ENCODE results near the gene MARCKSL1. TPM values are rescaled to one million over a fixed set of nuclear protein-coding genes. Genes with fewer than 3 reads are reported as not detected.

Gene MARCKSL1
- total and polyA plus RNA-seq, 2 of the 13 experiments (the other 11 are each of a cell fraction or from before 2014, with no cell fraction given), result 81.9 to 155 TPM

- in situ Hi-C loops (cut with HindIII; ENCODE audit: extremely low pct_ligation_motif_present, low pct_unique_long_range_greater_than_20kb) (no loop called here), intact Hi-C loops (cut with micrococcal nuclease; ENCODE audit: unreplicated experiment) (no loop called here)
- Histone ChIP-seq H3K4me1 (ENCODE audit: insufficient read depth, low read length) (no peaks in the 10 kb centered on the region), H3K9me3 (ENCODE audit: low read length) (no peaks in the 10 kb centered on the region), H3K9ac (ENCODE audit: insufficient read depth, low read depth, low read length) (no peak overlapping the region), H3K27ac (ENCODE audit: extremely low read length, insufficient read depth, low read length) (no peak overlapping the region), H2AFZ (ENCODE audit: low read length) (no peak overlapping the region), H3K79me2 (ENCODE audit: insufficient read depth, low read length) (no peaks in the 10 kb centered on the region), H3K4me3 (replicated peaks in 1 of 3; ENCODE audit: insufficient read depth in 1 of 3, low read depth in 2 of 3, low read length in 3 of 3) (no peak overlapping the region), H3K36me3 (replicated peaks in 1 of 2; ENCODE audit: control insufficient read depth in 1 of 2, insufficient read depth in 2 of 2, low read length in 2 of 2) (peaks cover 48 to 93% of the 10 kb centered on the region in 2 experiments), H3K27me3 (ENCODE audit: control insufficient read depth in 1 of 2, insufficient read depth in 2 of 2, low read length in 2 of 2) (no peaks in the 10 kb centered on the region), H3K4me2 (ENCODE audit: low read depth, low read length) (no peak overlapping the region), H4K20me1 (ENCODE audit: insufficient read depth, low read length) (no peaks in the 10 kb centered on the region)
- FAIRE-seq (no peak), ATAC-seq (no peak), DNase-seq (ENCODE audit: low spot score) (no peak)
- ChIA-PET POLR2A (interaction anchor here (0.7 to 1.5 kb wide), 4 partner anchors 11 to 26 kb away, joined by 3 to 6 read pairs (median 4); partner anchors contain the start of gene BSDC1), CTCF (ENCODE audit: low intra/inter-chr PET ratio, low total read pairs) (no interaction called here)
- no TSS peak for BruUV-seq (replicated peaks)
- 96% methylated on average over 12 of the region's 12 CpGs for WGBS (ENCODE audit: low lambda C conversion rate)
- TF ChIP-seq SRSF1 (optimal IDR thresholded peaks at IDR 0.05; ENCODE audit: low read depth, low read length) (no peak), HINFP (CRISPR knock-in tag; IDR thresholded peaks at IDR 0.05; ENCODE audit: low read depth) (no peak), RNF2 (conservative IDR thresholded peaks at IDR 0.05; ENCODE audit: low read depth) (no peak), HNRNPLL (IDR thresholded peaks at IDR 0.05; ENCODE audit: low read depth, low read length, poor library complexity, severe bottlenecking) (no peak), PAXIP1 (CRISPR knock-in tag; conservative IDR thresholded peaks at IDR 0.05) (no peak), REPIN1 (CRISPR knock-in tag; IDR thresholded peaks at IDR 0.05; ENCODE audit: borderline replicate concordance, low read depth) (no peak), AHR (CRISPR knock-in tag; IDR thresholded peaks at IDR 0.05) (no peak)
- TF ChIP-seq, protein P1, sequence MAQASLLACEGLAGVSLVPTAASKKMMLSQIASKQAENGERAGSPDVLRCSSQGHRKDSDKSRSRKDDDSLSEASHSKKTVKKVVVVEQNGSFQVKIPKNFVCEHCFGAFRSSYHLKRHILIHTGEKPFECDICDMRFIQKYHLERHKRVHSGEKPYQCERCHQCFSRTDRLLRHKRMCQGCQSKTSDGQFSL (CRISPR knock-in tag; IDR thresholded peaks at IDR 0.05), result no peak
Measured at GRCh38 chr1:32377541-32378220, 41.6 kb upstream of the MARCKSL1 start.

Data from HepG2 (cell line).